Fibroblast of pulmonary artery (primary cell): ENCODE measurements around the gene ANKRA2.
"Not testable (repeated sequence)": the region's sequence is repeated elsewhere in the genome, so short reads cannot be mapped to it uniquely, and the experiment has no call there.

Experiments used
- DNase-seq: peaks from one replicate; pipeline ENCODE4 v3.0.0-alpha.2; 2010; ENCODE audit warnings: low read depth
- H3K4me3 ChIP-seq: replicated peaks from 2 replicates; pipeline ENCODE4 v1.5.1; 2011; ENCODE audit warnings: low read depth, mild to moderate bottlenecking, control low read depth, low read length, moderate library complexity
- TF ChIP-seq, protein P1 (sequence below): IDR thresholded peaks from 2 replicates; pipeline ENCODE4 v1.5.1; 2011; ENCODE audit warnings: mild to moderate bottlenecking, control low read depth, low read length, inconsistent platforms; ENCODE audit errors: missing control alignments

Gene ANKRA2

GRCh38 chr5:73523861-73524260 lies 41.6 kb downstream of the ANKRA2 start:
- TF ChIP-seq, protein P1, sequence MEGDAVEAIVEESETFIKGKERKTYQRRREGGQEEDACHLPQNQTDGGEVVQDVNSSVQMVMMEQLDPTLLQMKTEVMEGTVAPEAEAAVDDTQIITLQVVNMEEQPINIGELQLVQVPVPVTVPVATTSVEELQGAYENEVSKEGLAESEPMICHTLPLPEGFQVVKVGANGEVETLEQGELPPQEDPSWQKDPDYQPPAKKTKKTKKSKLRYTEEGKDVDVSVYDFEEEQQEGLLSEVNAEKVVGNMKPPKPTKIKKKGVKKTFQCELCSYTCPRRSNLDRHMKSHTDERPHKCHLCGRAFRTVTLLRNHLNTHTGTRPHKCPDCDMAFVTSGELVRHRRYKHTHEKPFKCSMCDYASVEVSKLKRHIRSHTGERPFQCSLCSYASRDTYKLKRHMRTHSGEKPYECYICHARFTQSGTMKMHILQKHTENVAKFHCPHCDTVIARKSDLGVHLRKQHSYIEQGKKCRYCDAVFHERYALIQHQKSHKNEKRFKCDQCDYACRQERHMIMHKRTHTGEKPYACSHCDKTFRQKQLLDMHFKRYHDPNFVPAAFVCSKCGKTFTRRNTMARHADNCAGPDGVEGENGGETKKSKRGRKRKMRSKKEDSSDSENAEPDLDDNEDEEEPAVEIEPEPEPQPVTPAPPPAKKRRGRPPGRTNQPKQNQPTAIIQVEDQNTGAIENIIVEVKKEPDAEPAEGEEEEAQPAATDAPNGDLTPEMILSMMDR = no peak
- H3K4me3 ChIP-seq = no peak overlapping the region
- DNase-seq = no peak

GRCh38 chr5:73522989-73523388 lies 42.5 kb downstream of the ANKRA2 start:
- no peak overlapping the region for H3K4me3 ChIP-seq
- TF ChIP-seq, protein P1 = no peak
- DNase-seq = no peak

- DNase-seq = peak; percentile 89
- H3K4me3 ChIP-seq = no peak overlapping the region
- TF ChIP-seq, protein P1 = peak; percentile 91
Measured at GRCh38 chr5:73519531-73520283, 45.7 kb downstream of the ANKRA2 start.

- no peak for DNase-seq
- no peak overlapping the region for H3K4me3 ChIP-seq
- TF ChIP-seq, protein P1 = no peak
Measured at GRCh38 chr5:73515232-73515631, 50.2 kb downstream of the ANKRA2 start.

DNA sequence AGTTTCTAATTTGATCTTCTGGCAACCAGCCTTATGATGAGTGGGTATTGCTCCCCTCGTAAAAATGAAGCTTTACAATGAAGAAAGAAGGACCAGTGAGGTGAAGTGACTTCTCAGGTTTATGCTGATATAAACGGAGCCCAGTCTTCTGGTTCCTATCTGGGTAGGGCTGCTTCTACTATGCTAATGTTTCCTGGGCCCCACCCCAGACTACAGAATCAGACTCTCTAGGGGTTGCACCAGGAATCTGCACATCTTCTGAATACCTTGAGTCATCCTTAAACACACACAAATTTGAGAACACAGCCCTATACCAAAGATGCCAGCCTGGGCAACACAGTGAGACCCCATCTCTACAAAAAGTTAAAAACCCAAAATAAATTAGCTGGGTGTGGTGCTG lies 51.0 kb downstream of the ANKRA2 start:
- no peak overlapping the region for H3K4me3 ChIP-seq
- TF ChIP-seq, protein P1 = no peak
- DNase-seq = no peak

- TF ChIP-seq, protein P1 = no peak
- DNase-seq = no peak
- no peak overlapping the region for H3K4me3 ChIP-seq
Measured at GRCh38 chr5:73513996-73514395, 51.4 kb downstream of the ANKRA2 start.

DNA sequence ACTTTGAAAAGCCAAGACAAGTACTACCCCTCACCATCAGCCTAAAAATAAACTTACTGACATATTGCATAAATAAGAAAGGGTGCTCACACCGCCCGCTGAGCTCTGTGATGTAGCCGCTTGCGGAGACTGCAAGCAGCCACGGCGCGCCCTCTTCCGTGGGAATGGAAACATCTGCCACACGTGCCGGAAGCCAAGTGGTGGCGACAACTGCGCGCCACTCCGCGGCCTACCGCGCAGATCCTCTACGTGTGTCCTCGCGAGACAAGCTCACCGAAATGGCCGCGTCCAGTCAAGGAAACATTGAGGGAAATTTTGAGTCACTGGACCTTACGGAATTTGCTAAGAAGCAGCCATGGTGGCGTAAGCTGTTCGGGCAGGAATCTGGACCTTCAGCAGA lies 56.9 kb downstream of the ANKRA2 start:
- not testable (repeated sequence) for DNase-seq

More for the DNA sequence above, 56.9 kb downstream of the ANKRA2 start:
- H3K4me3 ChIP-seq = not testable (repeated sequence)
